ENCODE results near the gene C19orf38. TPM values are rescaled to one million over a fixed set of nuclear protein-coding genes. Genes with fewer than 3 reads are reported as not detected.

The C19orf38 gene
- total and polyA plus RNA-seq, 9 of the 15 experiments (the other 6 are each of a cell fraction or from before 2014, with no cell fraction given) = 0.14 to 0.18 TPM; not detected in 7

GRCh38 chr19:10836479-10837330, 11.5 kb upstream of the C19orf38 start (continued):
- TF ChIP-seq IRF1 (CRISPR knock-in tag; IDR thresholded peaks at IDR 0.05; ENCODE audit: borderline replicate concordance) (peak; percentile 96), FOXK2 (conservative IDR thresholded peaks at IDR 0.05 in 1 of 2, IDR thresholded peaks at IDR 0.05 in 1 of 2; ENCODE audit: low read depth in 2 of 2) (peak in 1 of 2 experiments; percentile 43; a peak in 1 of 4 replicates), NFE2 (IDR thresholded peaks at IDR 0.05; ENCODE audit: low read depth) (no peak), ZNF263 (CRISPR knock-in tag; IDR thresholded peaks at IDR 0.05; ENCODE audit: borderline replicate concordance) (peak; percentile 87), ZNF217 (CRISPR knock-in tag; IDR thresholded peaks at IDR 0.05) (peak; percentile 42; the same call in 1 of the 2 replicates), ZNF518B (CRISPR knock-in tag; IDR thresholded peaks at IDR 0.05) (no peak), MITF (IDR thresholded peaks at IDR 0.05) (peak; percentile 73; the same call in 1 of the 2 replicates), E2F6 (IDR thresholded peaks at IDR 0.05; ENCODE audit: borderline replicate concordance in 1 of 2, extremely low read depth in 1 of 2, insufficient read depth in 1 of 2, insufficient read length in 1 of 2, low read depth in 1 of 2, low read length in 1 of 2, poor library complexity in 1 of 2, severe bottlenecking in 1 of 2) (peak; percentile 100), MAX (CRISPR knock-in tag; IDR thresholded peaks at IDR 0.05) (peak; percentile 99), SMARCA4 (IDR thresholded peaks at IDR 0.05) (no peak; the same call in none of the 2 replicates), MAFK (IDR thresholded peaks at IDR 0.05; ENCODE audit: low read length) (peak; percentile 12), RUNX1 (IDR thresholded peaks at IDR 0.05; ENCODE audit: low read depth) (no peak), FUS (optimal IDR thresholded peaks at IDR 0.05; ENCODE audit: low read depth, low read length) (no peak), SNIP1 (IDR thresholded peaks at IDR 0.05; ENCODE audit: low read depth) (no peak), KLF1 (tag; IDR thresholded peaks at IDR 0.05) (peak; percentile 94), SMAD2 (IDR thresholded peaks at IDR 0.05; ENCODE audit: low read depth, low read length) (no peak), XRCC4 (IDR thresholded peaks at IDR 0.05; ENCODE audit: extremely low read depth, insufficient read depth, insufficient read length) (no peak), MIER1 (IDR thresholded peaks at IDR 0.05; ENCODE audit: low read depth) (no peak; the same call in 1 of the 2 replicates), ZNF561 (CRISPR knock-in tag; conservative IDR thresholded peaks at IDR 0.05) (0 out of 2 replicates have a peak, but pooled peaks have one; percentile 30), SPI1 (IDR thresholded peaks at IDR 0.05; ENCODE audit: borderline replicate concordance, low read depth, low read length) (no peak), PHF21A (IDR thresholded peaks at IDR 0.05; ENCODE audit: borderline replicate concordance, low read depth) (peak; percentile 43; the same call in 1 of the 2 replicates)

Measured in K562 (cell line).